Fibroblast of lung (primary cell): Measurements from ENCODE around the gene ANO2. TPM values are rescaled to one million over a fixed set of nuclear protein-coding genes. Genes with fewer than 3 reads are reported as not detected.

Experiments
- DNase-seq, 2 donors: peaks; one replicate each; pipeline versions ENCODE4 v3.0.0 to v3.0.0-alpha.2; 2010; ENCODE audit warnings: low read depth in 2 of 2
- H2AFZ ChIP-seq: 2 replicates; pipeline ENCODE4 v1.5.1; 2012; ENCODE audit warnings: low read length, control low read depth, inconsistent platforms
- H3K27ac ChIP-seq: 2 replicates; pipeline ENCODE4 v1.5.1; 2011; ENCODE audit warnings: low read length, control low read depth; ENCODE audit not compliant: insufficient read depth
- H3K27me3 ChIP-seq: 2 replicates; pipeline ENCODE4 v1.5.1; 2011; ENCODE audit warnings: mild to moderate bottlenecking, low read length; ENCODE audit not compliant: control insufficient read depth, insufficient read depth
- H3K36me3 ChIP-seq: 2 replicates; pipeline ENCODE4 v1.5.1; 2011; ENCODE audit warnings: low read length; ENCODE audit not compliant: control insufficient read depth, insufficient read depth
- H3K4me1 ChIP-seq: 2 replicates; pipeline ENCODE4 v1.5.1; 2011; ENCODE audit warnings: low read length; ENCODE audit not compliant: control insufficient read depth, insufficient read depth; ENCODE audit errors: extremely low read depth
- H3K4me2 ChIP-seq: 2 replicates; pipeline ENCODE4 v1.5.1; 2011; ENCODE audit warnings: low read length, control low read depth; ENCODE audit not compliant: insufficient read depth; ENCODE audit errors: extremely low read depth
- H3K4me3 ChIP-seq, 4 experiments: fragments of 200-600 bp in 1 of 4; sonication (generic) in 1 of 4; replicated peaks in 1 of 4; 2 replicates each; pipeline ENCODE4 v1.5.1; 2011 to 2016; ENCODE audit warnings: low read length in 4 of 4, low read depth in 3 of 4, mild to moderate bottlenecking in 3 of 4, control low read depth in 2 of 4, inconsistent platforms in 1 of 4, mixed read lengths in 1 of 4; ENCODE audit not compliant: insufficient read depth in 1 of 4; ENCODE audit errors: control extremely low read depth in 1 of 4
- H3K79me2 ChIP-seq: 2 replicates; pipeline ENCODE4 v1.5.1; 2012; ENCODE audit warnings: mild to moderate bottlenecking, low read length, inconsistent platforms; ENCODE audit not compliant: control insufficient read depth, insufficient read depth
- H3K9ac ChIP-seq: 2 replicates; pipeline ENCODE4 v1.5.1; 2011; ENCODE audit warnings: mild to moderate bottlenecking, low read length, control low read depth; ENCODE audit not compliant: insufficient read depth
- H3K9me3 ChIP-seq: 2 replicates; pipeline ENCODE4 v1.5.1; 2012; ENCODE audit warnings: low read depth, low read length; ENCODE audit not compliant: control insufficient read depth, insufficient read depth
- H4K20me1 ChIP-seq: 2 replicates; pipeline ENCODE4 v1.5.1; 2011; ENCODE audit warnings: low read length; ENCODE audit not compliant: control insufficient read depth, insufficient read depth; ENCODE audit errors: extremely low read depth
- CTCF ChIP-seq, 2 donors: IDR thresholded peaks in 1 of 2; conservative IDR thresholded peaks in 1 of 2; 1 replicate in 1 of 2; 2 replicates in 1 of 2; pipeline ENCODE4 v1.5.1; 2011 to 2012; ENCODE audit warnings: low read length in 2 of 2, control low read depth in 1 of 2, inconsistent platforms in 1 of 2, low read depth in 1 of 2, mild to moderate bottlenecking in 1 of 2
- EZH2 ChIP-seq: IDR thresholded peaks from 2 replicates; pipeline ENCODE4 v1.5.1; 2012; ENCODE audit warnings: low read length, control low read depth, mild to moderate bottlenecking; ENCODE audit errors: missing control alignments
- polyA plus RNA-seq, 2 donors: library from polyadenylated mRNA; depleted of rRNA in 1 of 2; stranded (reverse) in 1 of 2; unstranded in 1 of 2; fragments of >200 nt; gene quantifications; 2 replicates each; pipeline ENCODE4 v1.2.1, GENCODE V29; 2011 to 2012; ENCODE audit warnings: missing spikeins in 1 of 2
- total RNA-seq: library from RNA; depleted of rRNA; stranded (reverse); fragments of >200 nt; gene quantifications from 2 replicates; pipeline ENCODE4 v1.2.1, GENCODE V29; 2014

ANO2 gene
- total and polyA plus RNA-seq, 2 donors (not counting 1 experiment from before 2014, with no cell fraction given) = 0.15 to 0.17 TPM

GRCh38 chr12:5691943-5692342, 253.1 kb downstream of the ANO2 start:
- Histone ChIP-seq H2AFZ (no peak overlapping the region), H3K9me3 (no peaks in the 10 kb centered on the region), H3K27ac (no peak overlapping the region), H3K36me3 (no peaks in the 10 kb centered on the region), H3K79me2 (no peaks in the 10 kb centered on the region), H3K9ac (no peak overlapping the region), H4K20me1 (no peaks in the 10 kb centered on the region), H3K4me1 (no peaks in the 10 kb centered on the region), H3K4me3 (no peak overlapping the region), H3K27me3 (no peaks in the 10 kb centered on the region), H3K4me2 (no peak overlapping the region)
- DNase-seq = peak in 1 of 2 donors; percentile 9
- TF ChIP-seq CTCF (conservative IDR thresholded peaks at IDR 0.05 in 1 of 2, IDR thresholded peaks at IDR 0.05 in 1 of 2; ENCODE audit: low read depth in 1 of 2, low read length in 2 of 2) (no peak), EZH2 (no peak)

GRCh38 chr12:5690240-5690639, 254.8 kb downstream of the ANO2 start:
- no peaks in the 10 kb centered on the region for H3K79me2 ChIP-seq
- no peak overlapping the region for H3K4me2 ChIP-seq
- TF ChIP-seq CTCF (conservative IDR thresholded peaks at IDR 0.05 in 1 of 2, IDR thresholded peaks at IDR 0.05 in 1 of 2; ENCODE audit: low read depth in 1 of 2, low read length in 2 of 2) = no peak
- no peak for TF ChIP-seq EZH2
- no peak for DNase-seq
- no peaks in the 10 kb centered on the region for H3K27me3 ChIP-seq
- no peak overlapping the region for H2AFZ ChIP-seq
- H4K20me1 ChIP-seq = no peaks in the 10 kb centered on the region
- H3K9ac ChIP-seq = no peak overlapping the region
- no peaks in the 10 kb centered on the region for H3K9me3 ChIP-seq
- no peaks in the 10 kb centered on the region for H3K4me1 ChIP-seq
- H3K36me3 ChIP-seq = no peaks in the 10 kb centered on the region
- no peak overlapping the region for H3K27ac ChIP-seq
- no peak overlapping the region for H3K4me3 ChIP-seq

GRCh38 chr12:5689773-5690172, 255.3 kb downstream of the ANO2 start:
- H3K4me3 ChIP-seq = no peak overlapping the region
- H3K79me2 ChIP-seq = no peaks in the 10 kb centered on the region
- H3K4me2 ChIP-seq = no peak overlapping the region
- no peaks in the 10 kb centered on the region for H3K4me1 ChIP-seq
- H4K20me1 ChIP-seq = no peaks in the 10 kb centered on the region
- H2AFZ ChIP-seq = no peak overlapping the region
- H3K36me3 ChIP-seq = no peaks in the 10 kb centered on the region
- TF ChIP-seq CTCF (conservative IDR thresholded peaks at IDR 0.05 in 1 of 2, IDR thresholded peaks at IDR 0.05 in 1 of 2; ENCODE audit: low read depth in 1 of 2, low read length in 2 of 2) (no peak), EZH2 (no peak)
- no peaks in the 10 kb centered on the region for H3K27me3 ChIP-seq
- DNase-seq = no peak
- no peak overlapping the region for H3K27ac ChIP-seq
- H3K9ac ChIP-seq = no peak overlapping the region
- no peaks in the 10 kb centered on the region for H3K9me3 ChIP-seq
